ENCODE results near the gene SMC6.

The SMC6 gene

GRCh38 chr2:17752892-17753802, 463 bp downstream of the SMC6 start:
- Mint-ChIP-seq H3K36me3 (ENCODE audit: low read depth) (peaks cover 22% of the 10 kb centered on the region), H3K4me3 (peak overlapping the region; percentile 98), H3K27ac (peak overlapping the region; percentile 99), H3K27me3 (no peaks in the 10 kb centered on the region), H3K9me3 (no peaks in the 10 kb centered on the region), H3K4me1 (ENCODE audit: low read depth) (peaks cover 33% of the 10 kb centered on the region)
- no peak for DNase-seq

DNA sequence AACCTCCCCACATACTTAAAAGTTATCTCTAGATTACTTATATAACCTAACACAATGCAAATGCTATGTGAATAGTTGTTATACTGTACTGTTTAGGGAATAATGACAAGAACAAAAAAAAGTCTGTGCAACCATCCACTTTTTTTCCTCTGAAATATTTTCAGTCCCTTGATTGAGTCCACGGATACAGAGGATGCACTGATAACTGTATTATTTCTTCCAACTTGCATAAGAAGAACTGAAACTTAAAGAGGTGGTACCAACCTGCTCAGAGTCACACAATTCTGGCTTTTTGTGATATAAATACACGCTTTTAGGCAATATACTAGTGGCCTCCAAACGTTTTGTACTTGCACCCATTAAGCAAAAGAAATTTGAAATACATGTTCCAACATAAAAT, 1.4 kb downstream of the SMC6 start:
- peaks cover 24% of the 10 kb centered on the region for H3K36me3 Mint-ChIP-seq (ENCODE audit: low read depth)

DNA sequence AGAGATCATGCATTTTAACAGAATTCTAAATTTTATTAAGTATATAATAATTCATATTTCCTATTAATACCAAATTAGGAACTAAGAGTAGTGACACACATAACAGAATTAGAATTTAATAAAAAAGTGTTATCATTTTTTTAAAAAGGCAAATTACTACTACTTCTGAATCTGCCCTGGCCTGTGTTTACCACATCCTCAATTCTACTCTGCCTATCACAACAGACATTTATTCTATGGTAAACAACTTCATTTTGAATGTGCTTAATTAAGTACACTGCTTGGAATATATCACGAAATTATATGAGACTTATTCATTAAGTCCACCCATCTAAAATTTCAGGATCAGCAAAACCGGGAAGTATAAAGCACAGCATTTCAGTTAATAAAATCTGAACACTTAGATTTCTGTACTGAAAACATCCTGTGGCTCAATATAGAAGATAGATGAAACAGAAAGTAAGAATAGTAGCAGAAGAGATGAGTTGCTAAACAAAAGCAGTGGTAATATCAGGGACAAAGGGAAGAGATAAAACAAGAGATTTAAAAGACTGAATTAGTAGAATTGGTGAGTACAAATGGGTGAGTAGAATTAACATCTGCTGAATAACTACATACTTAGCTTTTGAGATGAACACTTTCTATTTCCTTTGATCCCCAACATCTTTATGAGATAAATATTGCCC, 3.7 kb downstream of the SMC6 start:
- DNase-seq, result no peak
- Mint-ChIP-seq H3K4me3 (no peak overlapping the region), H3K36me3 (ENCODE audit: low read depth) (peaks cover 29% of the 10 kb centered on the region), H3K9me3 (no peaks in the 10 kb centered on the region), H3K4me1 (ENCODE audit: low read depth) (peaks cover 25% of the 10 kb centered on the region), H3K27me3 (no peaks in the 10 kb centered on the region), H3K27ac (no peak overlapping the region)

More for the DNA sequence above, 1.4 kb downstream of the SMC6 start:
- Mint-ChIP-seq H3K4me3 (peak overlapping the region; percentile 98), H3K27me3 (no peaks in the 10 kb centered on the region), H3K27ac (peak overlapping the region; percentile 99), H3K9me3 (no peaks in the 10 kb centered on the region), H3K4me1 (ENCODE audit: low read depth) (peaks cover 33% of the 10 kb centered on the region)
- DNase-seq, result no peak

DNA sequence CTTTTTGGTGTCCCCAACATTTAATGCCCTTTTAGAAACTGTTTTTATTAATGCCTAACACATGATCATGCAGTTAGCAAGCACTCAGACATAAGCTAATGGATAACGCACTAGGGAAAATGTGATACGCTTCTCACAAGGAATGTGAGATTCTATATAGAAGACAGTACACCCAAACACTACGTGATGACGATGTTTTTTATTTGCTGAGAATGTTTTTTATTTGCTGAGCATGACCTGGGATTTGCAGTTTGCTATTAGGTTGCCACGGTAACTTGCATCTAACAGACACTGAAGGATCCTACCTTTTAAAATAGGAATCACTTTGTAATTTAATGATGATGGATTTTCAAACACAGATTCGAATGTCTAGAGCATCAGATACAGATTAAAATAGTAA, 4.9 kb downstream of the SMC6 start:
- Mint-ChIP-seq H3K9me3 (no peaks in the 10 kb centered on the region), H3K4me1 (ENCODE audit: low read depth) (peaks cover 23% of the 10 kb centered on the region), H3K4me3 (no peak overlapping the region), H3K36me3 (ENCODE audit: low read depth) (peaks cover 31% of the 10 kb centered on the region), H3K27me3 (no peaks in the 10 kb centered on the region), H3K27ac (no peak overlapping the region)
- DNase-seq, result no peak

DNA sequence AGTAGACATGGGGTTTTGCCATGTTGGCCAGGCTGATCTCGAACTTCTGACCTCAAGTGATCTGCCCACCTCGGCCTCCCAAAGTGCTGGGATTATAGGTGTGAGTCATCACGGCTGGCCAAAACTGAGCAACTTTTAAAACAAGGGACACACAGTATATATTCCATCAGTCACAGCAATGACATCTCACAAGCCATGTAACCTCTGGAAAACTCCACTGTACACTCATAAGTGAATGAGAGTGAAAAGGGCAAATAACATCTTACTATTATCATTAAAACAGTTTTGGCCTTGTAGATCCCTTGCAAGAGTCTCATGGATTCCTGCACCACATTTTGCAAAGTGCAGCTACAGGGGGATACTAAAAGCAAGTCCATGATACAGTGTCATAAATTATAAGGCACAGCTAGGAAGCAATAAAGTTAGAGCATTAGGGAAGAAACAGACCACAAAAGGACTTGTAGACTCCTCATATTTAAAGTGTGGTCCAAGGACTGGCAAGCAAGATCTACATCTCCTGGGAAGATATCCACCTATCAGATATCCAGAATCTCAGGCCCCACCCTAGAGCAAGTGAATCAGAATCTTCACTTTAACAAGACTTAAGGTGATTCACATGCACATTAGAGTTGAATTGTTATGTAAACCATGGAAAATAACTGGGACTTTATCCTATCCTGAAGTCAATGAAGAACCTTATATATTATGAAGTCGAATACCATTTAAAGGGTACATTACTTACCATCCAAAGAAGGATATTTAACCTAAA, 5.7 kb downstream of the SMC6 start:
- no peak overlapping the region for H3K4me3 Mint-ChIP-seq
- no peak overlapping the region for H3K27ac Mint-ChIP-seq
- H3K27me3 Mint-ChIP-seq, result no peaks in the 10 kb centered on the region
- H3K36me3 Mint-ChIP-seq (ENCODE audit: low read depth), result peaks cover 37% of the 10 kb centered on the region
- peaks cover 23% of the 10 kb centered on the region for H3K4me1 Mint-ChIP-seq (ENCODE audit: low read depth)
- DNase-seq, result no peak
- H3K9me3 Mint-ChIP-seq, result no peaks in the 10 kb centered on the region

DNA sequence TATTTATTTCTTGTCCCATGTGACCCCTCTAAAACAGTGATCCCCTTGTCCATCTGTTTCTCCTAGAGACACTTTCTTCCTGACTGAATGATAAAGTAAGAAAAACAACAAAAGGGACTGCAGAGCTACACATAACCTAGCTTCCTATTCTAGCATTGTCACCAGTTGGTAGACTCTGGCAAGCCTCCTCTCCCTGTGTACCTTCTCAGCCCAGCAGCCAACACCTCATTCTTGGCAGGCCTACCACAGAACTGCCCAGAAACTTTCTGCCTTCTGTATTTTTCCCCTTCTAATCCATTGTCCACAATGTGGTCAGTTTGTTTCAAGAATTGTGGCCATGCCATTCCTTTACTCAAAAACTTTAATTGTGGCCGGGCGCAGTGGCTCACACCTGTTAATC, 13.4 kb downstream of the SMC6 start:
- DNase-seq, result no peak
- Mint-ChIP-seq H3K36me3 (ENCODE audit: low read depth) (peaks cover 86% of the 10 kb centered on the region), H3K4me3 (no peak overlapping the region), H3K27me3 (no peaks in the 10 kb centered on the region), H3K27ac (no peak overlapping the region), H3K4me1 (ENCODE audit: low read depth) (no peaks in the 10 kb centered on the region), H3K9me3 (no peaks in the 10 kb centered on the region)

- H3K36me3 Mint-ChIP-seq (ENCODE audit: low read depth), result peaks cover 83% of the 10 kb centered on the region
- H3K9me3 Mint-ChIP-seq, result no peaks in the 10 kb centered on the region
- no peaks in the 10 kb centered on the region for H3K27me3 Mint-ChIP-seq
- H3K27ac Mint-ChIP-seq, result no peak overlapping the region
- DNase-seq, result no peak
- no peaks in the 10 kb centered on the region for H3K4me1 Mint-ChIP-seq (ENCODE audit: low read depth)
- H3K4me3 Mint-ChIP-seq, result no peak overlapping the region
Measured at GRCh38 chr2:17736989-17737388, 16.6 kb downstream of the SMC6 start.

- H3K27ac Mint-ChIP-seq, result no peak overlapping the region
- no peak overlapping the region for H3K4me3 Mint-ChIP-seq
- DNase-seq, result no peak
- no peaks in the 10 kb centered on the region for H3K27me3 Mint-ChIP-seq
- no peaks in the 10 kb centered on the region for H3K9me3 Mint-ChIP-seq
- no peaks in the 10 kb centered on the region for H3K4me1 Mint-ChIP-seq (ENCODE audit: low read depth)
- peaks cover 83% of the 10 kb centered on the region for H3K36me3 Mint-ChIP-seq (ENCODE audit: low read depth)
Measured at GRCh38 chr2:17735864-17736263, 17.7 kb downstream of the SMC6 start.

DNA sequence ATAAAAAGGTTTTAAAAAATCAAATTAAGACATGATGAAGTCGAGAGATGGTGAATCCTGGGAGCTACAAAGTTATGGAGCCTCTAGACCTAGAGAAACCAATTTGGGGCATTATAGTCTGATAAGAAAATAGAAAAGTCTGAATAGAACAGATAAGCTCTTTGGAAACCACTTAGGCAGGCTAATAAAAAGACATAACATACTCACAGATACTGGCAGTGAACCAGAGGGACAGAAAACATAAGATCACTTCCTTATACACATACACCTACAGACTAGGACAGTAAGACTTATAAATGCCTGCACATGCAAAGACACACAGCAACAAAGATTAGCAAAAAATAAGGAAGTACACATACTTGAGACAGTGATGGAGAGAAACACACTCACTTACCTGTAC, 20.0 kb downstream of the SMC6 start:
- no peaks in the 10 kb centered on the region for H3K9me3 Mint-ChIP-seq
- H3K36me3 Mint-ChIP-seq (ENCODE audit: low read depth), result peaks cover 85% of the 10 kb centered on the region
- H3K27ac Mint-ChIP-seq, result no peak overlapping the region
- H3K4me3 Mint-ChIP-seq, result no peak overlapping the region
- no peaks in the 10 kb centered on the region for H3K27me3 Mint-ChIP-seq
- no peak for DNase-seq
- no peaks in the 10 kb centered on the region for H3K4me1 Mint-ChIP-seq (ENCODE audit: low read depth)

- Mint-ChIP-seq H3K27ac (no peak overlapping the region), H3K27me3 (no peaks in the 10 kb centered on the region), H3K9me3 (no peaks in the 10 kb centered on the region), H3K36me3 (ENCODE audit: low read depth) (peaks cover 76% of the 10 kb centered on the region), H3K4me3 (no peak overlapping the region), H3K4me1 (ENCODE audit: low read depth) (no peaks in the 10 kb centered on the region)
- DNase-seq, result no peak
Measured at GRCh38 chr2:17729880-17730279, 23.7 kb downstream of the SMC6 start.

DNA sequence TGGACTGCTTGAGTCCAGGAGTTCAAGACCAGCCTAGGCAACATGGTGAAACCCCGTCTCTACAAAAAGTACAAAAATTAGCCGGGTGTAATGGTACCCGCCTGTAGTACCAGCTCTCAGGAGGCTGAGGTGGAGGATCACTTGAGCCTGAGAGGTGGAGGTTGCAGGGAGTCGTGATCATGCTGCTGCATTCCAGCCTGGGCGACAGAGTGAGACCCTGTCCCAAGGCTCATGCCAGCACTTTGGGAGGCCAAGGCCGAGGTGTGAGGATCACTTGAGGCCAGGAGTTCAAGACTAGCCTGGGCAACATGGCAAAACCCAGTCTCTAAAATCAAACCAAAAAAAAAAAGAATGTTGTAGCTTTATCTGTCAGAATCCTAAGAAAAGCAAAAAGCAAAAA, 25.4 kb downstream of the SMC6 start:
- Mint-ChIP-seq H3K4me1 (ENCODE audit: low read depth) (no peaks in the 10 kb centered on the region), H3K36me3 (ENCODE audit: low read depth) (peaks cover 70% of the 10 kb centered on the region), H3K9me3 (no peaks in the 10 kb centered on the region), H3K27me3 (no peaks in the 10 kb centered on the region), H3K4me3 (no peak overlapping the region), H3K27ac (no peak overlapping the region)
- DNase-seq, result no peak

DNA sequence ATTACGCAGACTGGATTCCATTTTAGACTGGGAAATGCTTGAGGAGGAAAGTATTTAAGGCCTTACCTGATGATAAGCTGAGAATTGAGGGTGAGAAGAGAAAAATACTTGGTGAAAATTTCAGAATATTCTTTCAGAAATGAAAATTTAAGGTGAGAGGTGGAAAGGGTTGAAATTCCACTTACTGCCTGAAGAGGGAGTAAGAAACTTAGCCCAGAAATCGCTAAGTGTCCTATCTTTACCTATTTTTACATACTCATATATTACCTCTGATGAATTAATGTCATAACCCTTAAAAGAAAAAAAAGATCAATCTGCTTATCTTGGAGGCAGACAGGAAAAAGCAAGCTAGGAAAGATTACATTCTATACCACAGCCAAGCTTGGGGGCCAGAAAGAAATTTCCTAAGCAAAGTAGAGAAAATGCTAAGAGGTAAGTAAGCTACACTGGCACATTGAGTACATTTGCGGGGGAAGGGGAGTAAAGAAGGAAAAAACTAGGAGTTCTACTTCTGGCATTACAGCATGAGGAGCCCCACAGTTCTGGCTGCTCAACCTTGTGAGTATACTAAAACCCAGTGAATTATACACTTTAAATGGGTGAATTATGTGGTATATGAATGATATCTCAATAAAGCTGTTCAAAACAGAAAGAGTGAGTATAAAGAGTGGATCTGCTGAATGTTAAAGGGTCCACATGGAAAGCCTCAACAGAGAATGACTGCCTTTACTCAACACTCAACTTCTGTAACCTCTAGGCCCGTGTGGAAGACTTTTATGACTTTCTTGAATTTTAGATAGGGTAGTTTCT, 33.8 kb downstream of the SMC6 start:
- DNase-seq, result no peak
- H3K4me3 Mint-ChIP-seq, result no peak overlapping the region

GRCh38 chr2:17718689-17719088, 34.9 kb downstream of the SMC6 start:
- no peaks in the 10 kb centered on the region for H3K9me3 Mint-ChIP-seq
- no peaks in the 10 kb centered on the region for H3K27me3 Mint-ChIP-seq
- peaks cover 63% of the 10 kb centered on the region for H3K36me3 Mint-ChIP-seq (ENCODE audit: low read depth)
- no peaks in the 10 kb centered on the region for H3K4me1 Mint-ChIP-seq (ENCODE audit: low read depth)
- H3K27ac Mint-ChIP-seq, result no peak overlapping the region
- no peak for DNase-seq
- no peak overlapping the region for H3K4me3 Mint-ChIP-seq

More for the DNA sequence above, 33.8 kb downstream of the SMC6 start:
- H3K4me1 Mint-ChIP-seq (ENCODE audit: low read depth), result no peaks in the 10 kb centered on the region
- peaks cover 58% of the 10 kb centered on the region for H3K36me3 Mint-ChIP-seq (ENCODE audit: low read depth)
- no peaks in the 10 kb centered on the region for H3K9me3 Mint-ChIP-seq
- H3K27ac Mint-ChIP-seq, result no peak overlapping the region
- no peaks in the 10 kb centered on the region for H3K27me3 Mint-ChIP-seq

GRCh38 chr2:17717666-17718065, 35.9 kb downstream of the SMC6 start:
- Mint-ChIP-seq H3K36me3 (ENCODE audit: low read depth) (peaks cover 74% of the 10 kb centered on the region), H3K9me3 (no peaks in the 10 kb centered on the region), H3K27ac (no peak overlapping the region), H3K27me3 (no peaks in the 10 kb centered on the region), H3K4me1 (ENCODE audit: low read depth) (no peaks in the 10 kb centered on the region), H3K4me3 (no peak overlapping the region)
- DNase-seq, result no peak

Measured in activated T-cell treated with anti-CD3 and anti-CD28 coated beads, Interleukin-2, amount 50 U/mL, for 24 hours (primary cell).